Inflammatory macrophage treated with lipopolysaccharide for 1 hour (primary cell): ENCODE data around the gene TSPAN4.

ENCODE experiments used
- DNase-seq, 2 donors: peaks; one replicate each; pipeline ENCODE4 v3.0.0-alpha.2; 2020 to 2022

TSPAN4 gene

DNA sequence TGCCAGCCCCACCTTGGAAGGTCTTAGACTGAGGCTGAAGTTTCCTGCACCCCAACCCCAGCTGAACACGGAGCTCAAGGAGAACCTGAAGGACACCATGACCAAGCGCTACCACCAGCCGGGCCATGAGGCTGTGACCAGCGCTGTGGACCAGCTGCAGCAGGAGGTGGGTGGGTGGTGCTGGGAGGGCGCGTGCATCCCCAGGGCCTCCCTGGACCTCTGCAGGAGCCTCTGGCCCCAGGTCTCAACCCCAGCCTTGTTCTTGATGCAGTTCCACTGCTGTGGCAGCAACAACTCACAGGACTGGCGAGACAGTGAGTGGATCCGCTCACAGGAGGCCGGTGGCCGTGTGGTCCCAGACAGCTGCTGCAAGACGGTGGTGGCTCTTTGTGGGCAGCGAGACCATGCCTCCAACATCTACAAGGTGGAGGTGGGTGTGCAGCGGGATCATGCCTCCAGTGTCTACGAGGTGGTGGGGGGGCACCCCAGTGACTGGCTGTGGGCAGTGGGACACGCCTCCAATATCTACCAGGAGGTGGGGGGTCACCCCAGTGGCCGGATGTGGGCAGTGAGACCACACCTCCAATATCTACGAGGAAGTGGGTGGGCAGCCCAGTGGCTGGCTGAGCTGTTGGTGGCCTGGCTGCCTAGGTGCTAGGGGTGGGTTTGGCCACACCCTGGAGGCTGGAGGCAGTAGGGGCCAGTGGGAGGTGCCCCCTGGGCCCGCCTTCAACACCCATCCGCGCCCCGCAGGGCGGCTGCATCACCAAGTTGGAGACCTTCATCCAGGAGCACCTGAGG, 5.3 kb upstream of the TSPAN4 start:
- DNase-seq, result no peak

DNA sequence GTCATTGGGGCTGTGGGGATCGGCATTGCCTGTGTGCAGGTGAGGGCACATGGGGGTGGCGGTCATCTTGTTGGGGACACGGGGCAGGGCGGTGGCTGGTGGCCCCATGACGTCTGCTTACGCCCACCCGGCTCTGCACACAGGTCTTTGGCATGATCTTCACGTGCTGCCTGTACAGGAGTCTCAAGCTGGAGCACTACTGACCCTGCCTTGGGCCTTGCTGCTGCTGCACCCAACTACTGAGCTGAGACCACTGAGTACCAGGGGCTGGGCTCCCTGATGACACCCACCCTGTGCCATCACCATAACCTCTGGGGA, 4.7 kb upstream of the TSPAN4 start:
- DNase-seq, result no peak

GRCh38 chr11:838441-839279, 4.0 kb upstream of the TSPAN4 start:
- DNase-seq, result no peak

GRCh38 chr11:839280-839623, 3.4 kb upstream of the TSPAN4 start:
- no peak for DNase-seq

DNA sequence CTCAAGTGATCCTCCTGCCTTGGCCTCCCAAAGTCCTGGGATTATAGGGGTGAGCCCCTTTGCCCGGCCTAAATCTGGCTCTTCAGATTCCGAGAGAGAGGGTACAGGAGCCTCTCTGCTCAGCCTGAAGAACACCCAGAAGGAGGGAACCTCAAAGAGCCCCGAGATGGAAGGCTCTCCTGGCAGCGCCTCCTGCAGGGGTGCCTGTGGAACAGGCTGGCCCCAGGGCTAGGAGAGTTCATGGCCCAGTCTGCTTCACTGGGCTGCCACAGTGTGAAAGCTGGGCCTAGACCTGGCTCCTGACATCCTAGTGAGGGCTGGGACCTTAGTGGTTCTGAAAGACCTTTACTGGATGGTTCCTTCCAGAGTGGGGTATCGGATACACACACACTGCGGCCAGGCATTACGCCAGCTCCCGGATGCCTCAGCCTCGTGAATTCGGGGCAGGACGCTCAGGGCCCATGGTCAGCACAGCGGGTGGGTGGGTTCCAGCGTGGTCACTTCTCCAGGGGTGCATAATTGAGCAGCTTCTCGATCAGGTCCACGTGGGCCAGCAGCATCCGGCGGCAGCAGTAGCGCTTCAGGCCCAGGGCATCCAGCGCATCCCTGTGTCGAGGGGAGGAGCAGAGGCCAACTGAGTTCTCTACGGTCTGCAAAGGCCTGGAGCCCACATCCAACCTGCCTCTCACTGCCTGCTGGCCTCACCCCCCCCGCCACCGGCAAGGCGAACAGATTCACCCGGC, 2.6 kb upstream of the TSPAN4 start:
- DNase-seq, result no peak

DNA sequence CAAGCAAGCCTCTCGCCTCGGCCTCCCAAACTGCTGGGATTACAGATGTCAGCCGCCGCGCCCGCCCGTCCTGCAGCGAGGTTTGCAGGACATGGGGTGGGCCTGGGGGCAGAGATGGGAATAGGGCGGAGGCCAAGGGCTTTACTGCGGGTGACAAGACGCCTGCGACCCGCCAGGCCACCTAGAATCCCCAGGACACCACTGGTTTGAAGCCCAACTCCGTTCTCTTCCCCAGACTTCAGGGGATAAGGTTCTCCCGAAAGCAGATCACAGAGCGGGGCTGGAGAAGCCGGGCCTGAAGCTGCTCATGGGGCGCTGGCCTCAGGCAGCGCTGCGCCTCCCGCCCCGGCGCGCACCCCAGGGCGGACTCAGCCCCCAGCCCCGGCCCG, 677 bp upstream of the TSPAN4 start:
- no peak for DNase-seq

DNA sequence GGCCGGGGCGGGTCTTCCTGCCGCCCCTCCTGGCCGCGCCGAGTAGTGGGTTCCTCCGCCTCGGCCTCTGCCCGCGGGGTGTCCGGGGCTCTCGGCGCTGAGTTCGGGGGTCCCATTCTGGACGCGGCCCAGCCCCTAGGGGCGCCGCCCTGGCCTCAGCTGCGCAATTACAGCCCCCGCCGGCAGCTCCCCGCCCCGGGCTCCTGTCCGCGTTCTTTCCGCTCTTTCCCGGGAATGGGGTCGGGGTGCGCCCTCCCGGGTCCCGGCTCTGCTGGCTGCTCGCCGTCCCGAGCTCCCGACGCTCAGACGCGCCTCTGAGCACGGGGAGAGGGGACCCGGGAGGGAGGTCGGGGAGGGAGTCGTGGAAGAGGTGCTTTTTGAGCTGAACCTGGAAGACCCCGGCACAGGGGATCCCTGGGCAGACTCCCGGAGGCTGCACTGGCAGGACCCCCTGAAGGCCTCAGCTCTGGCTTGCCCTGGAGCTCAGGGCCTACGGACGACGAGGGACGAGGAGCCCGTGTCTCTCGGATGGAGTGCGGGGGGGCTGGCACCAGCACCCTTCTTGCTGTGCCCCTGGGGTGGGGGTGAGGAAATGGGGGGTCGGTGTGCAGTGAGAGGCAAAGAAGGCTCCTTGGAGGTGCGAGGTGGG, 558 bp downstream of the TSPAN4 start:
- DNase-seq, result no peak

DNA sequence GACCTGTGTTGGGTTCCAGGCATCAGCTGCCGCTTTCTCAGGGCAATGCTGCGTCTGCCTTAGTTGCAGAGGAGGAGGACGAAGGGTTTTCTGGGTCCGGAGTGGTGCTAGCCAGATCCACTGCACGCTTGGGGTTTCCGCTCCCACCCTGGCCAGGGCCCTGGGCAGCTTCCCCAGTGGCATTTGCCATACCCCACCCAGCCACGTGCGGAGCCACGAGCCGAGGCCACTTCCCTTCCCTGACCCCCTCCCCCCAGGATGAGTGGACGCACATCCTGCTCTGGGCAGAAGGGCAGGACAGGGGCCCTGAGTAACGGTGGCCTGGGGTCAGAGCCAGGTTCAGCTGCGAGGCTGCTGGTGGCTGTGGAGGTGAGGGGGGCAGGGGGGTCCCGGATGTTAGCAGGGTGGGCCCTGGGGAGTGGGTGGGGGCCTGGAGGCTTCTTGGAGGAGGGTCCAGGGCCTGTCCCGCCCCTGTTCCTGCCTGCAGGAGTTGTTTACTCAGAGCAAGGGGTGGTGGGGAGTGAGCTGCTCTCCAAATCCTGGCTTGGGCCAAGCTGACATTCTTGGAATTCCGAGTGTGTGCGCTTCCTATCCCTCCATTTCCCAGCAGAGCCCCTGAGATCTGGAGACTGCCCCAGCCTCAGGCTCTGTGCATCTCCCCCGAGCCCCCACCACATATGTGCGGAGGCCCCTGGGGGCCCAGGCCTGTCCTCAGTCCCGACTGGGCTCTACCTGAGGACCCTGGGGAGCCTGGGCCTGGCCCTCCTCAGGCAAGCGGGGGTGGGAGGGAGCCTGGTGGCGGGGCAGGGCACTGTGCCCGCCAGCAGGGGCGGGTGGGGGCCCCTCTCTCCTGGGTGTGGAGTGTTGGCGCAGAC, 1.4 kb downstream of the TSPAN4 start:
- DNase-seq, result peak in 1 of 2 donors; percentile 56

GRCh38 chr11:844693-845644, 2.3 kb downstream of the TSPAN4 start:
- peak; percentile 28 to 60 for DNase-seq

- no peak for DNase-seq
Measured at GRCh38 chr11:845872-846495, 3.3 kb downstream of the TSPAN4 start.

DNA sequence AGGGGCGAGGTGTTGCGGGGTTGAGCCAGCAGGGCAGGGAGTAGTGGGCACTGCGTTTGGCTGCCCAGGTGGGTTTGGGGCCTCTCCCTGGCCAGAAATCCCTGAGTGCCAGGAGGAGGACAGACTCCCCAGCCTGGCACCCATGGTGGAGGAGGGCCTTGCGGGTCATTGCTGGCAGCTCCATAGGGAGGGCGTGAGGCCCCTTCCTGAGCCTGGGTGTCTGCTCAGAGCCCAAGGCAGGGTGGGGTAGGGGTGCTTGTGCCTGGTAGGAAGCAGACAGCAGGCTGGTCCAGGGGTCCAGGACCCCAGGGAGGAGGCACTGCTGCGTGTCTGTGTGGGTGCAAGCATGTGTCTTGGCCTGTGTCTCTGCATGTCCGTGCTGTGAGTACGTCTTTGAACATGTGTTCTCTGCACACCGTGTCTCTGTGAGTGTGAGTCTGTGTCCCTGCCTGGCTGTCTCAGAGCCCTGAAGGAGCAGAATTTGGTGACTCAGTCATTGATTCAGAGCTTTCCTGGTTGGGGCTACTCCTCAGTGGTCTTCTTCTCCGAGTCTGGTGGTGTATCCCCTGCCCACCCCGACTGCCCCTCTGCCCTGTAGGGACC, 3.9 kb downstream of the TSPAN4 start:
- DNase-seq, result no peak

- no peak for DNase-seq
Measured at GRCh38 chr11:847876-848275, 5.2 kb downstream of the TSPAN4 start.

GRCh38 chr11:848380-848931, 5.8 kb downstream of the TSPAN4 start:
- peak in 1 of 2 donors; percentile 61 for DNase-seq

DNA sequence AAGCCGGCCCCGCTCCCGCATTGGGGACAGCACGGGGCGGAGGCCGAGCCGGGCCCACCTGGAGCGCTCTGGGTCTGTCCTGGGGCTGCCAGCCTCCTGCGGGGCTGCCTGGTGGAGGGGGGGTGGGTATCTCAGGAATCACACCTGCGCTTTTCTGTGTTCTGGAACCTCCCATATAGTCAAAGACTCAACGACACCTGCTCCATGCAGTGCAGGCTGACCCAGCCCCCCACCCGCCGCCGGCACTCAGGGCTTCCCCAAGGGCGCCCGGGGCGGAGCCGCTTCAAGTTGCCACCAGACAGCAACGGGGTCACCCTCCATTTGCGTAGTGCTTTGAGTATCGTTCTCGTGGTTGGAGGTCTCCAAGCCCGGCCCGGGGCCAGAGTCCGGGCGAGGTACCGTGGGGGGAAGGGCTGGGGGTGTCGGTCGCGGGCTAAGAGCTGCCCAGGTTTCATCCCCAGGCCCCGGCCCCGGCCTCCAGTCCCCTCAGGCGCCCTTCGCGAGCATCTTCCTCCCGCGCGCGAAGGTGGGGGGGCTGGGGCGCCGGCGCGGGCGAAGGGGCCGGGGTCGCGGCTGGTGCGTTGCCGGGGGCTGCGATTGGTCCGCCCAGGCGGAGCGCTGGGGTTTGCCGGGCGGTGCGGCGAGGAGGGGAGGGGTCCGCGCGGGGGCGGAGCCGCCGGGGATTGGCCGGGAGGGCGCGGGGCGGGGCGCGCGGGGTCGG, 6.6 kb downstream of the TSPAN4 start:
- DNase-seq, result no peak

- no peak for DNase-seq
Measured at GRCh38 chr11:849951-850774, 7.5 kb downstream of the TSPAN4 start.

DNA sequence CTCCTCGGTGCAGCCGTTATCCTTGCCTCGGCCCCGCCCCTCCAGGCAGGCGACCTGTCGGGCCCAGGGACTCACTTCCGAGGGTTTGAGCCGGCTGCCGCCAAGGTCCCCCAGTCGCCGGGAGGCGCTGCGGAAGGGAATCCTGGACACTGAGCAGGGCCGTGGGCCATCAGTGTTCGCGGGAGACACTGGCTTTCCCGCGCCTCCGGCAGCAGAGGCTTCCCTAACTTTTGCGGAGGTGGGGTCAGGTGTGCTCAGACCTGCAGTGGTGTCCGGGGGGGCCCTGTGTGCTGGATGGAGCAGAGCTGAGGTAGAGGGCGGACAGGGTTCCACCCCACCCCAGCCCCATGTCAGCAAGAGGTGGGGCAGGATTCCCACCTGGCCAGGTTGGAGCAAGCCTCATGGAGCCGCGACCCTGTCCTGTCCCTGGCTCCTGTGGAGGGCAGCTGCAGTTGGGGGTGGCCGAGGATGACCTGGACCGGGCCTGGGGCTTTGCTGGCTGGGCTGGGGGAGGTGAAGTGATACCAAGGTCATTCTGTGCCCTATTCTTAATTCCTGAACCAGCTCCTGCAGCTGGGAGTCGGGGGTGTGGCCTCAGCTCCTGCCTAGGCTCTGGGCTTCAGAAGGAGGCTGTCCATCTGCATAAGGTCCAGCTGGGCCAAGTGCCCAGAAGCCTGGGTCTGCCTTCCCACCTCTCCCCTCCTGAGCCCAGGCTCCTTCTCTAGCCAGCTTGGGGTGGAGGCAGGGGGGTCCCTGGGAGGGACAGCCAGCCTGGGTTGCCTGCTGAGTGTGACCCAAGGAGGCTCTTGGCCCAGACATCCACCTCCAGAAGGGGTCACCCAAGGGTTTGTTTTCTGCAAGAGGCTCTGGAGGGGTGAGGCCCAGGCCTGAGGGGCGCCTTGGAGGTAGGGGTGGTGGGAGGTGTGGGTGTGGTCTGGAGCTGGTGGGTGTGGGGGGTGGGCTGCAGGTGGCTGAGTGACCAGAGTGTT, 8.4 kb downstream of the TSPAN4 start:
- no peak for DNase-seq

GRCh38 chr11:852762-853161, 10.1 kb downstream of the TSPAN4 start:
- DNase-seq, result no peak
